A549 (cell line): Measurements from ENCODE around the gene LAMA1. TPM values are rescaled to one million over a fixed set of nuclear protein-coding genes. Genes with fewer than 3 reads are reported as not detected.

ENCODE experiments used
- ATAC-seq, 2 experiments: fragments of 200-7000 bp in 1 of 2; fragments of >200 bp in 1 of 2; cut with Nextera tagmentation in 1 of 2; cut with Tn5 transposase in 1 of 2; 3 replicates each; pipeline versions ENCODE4 v1.8.0 to v1.9.1; 2018 to 2020; ENCODE audit warnings: mild to moderate bottlenecking in 1 of 2, moderate library complexity in 1 of 2
- CTCF ChIA-PET: fragments of 300-600 bp; sonication (Branson Sonifier 250); formaldehyde crosslinking; extraction: SDS; loops from one replicate; lab custom pipeline; 2021; ENCODE audit warnings: antibody characterized with exemption, inconsistent platforms; lab: Yijun Ruan, JAX
- POLR2A ChIA-PET: fragments of 350-600 bp; formaldehyde crosslinking; extraction: SDS; loops from one replicate; lab custom pipeline; 2021; ENCODE audit warnings: antibody characterized with exemption, inconsistent platforms; lab: Yijun Ruan, JAX
- DNase-seq, 2 experiments: peaks; one replicate each; pipeline versions ENCODE4 v3.0.0 to v3.0.0-alpha.2; 2011 to 2016; ENCODE audit warnings: low read depth in 1 of 2, low spot score in 1 of 2
- FAIRE-seq: peaks from 2 replicates; lab custom pipeline; 2011; peaks lifted over from hg19 to GRCh38; lab: Jason Lieb, UNC
- H3K27ac ChIP-seq, 2 experiments: fragments of >200 bp; sonication (Bioruptor Twin); formaldehyde crosslinking; 3 replicates each; pipeline ENCODE4 v1.5.1; 2016 to 2017
- H3K4me1 ChIP-seq: fragments of >200 bp; sonication (Bioruptor Twin); formaldehyde crosslinking; 3 replicates; pipeline ENCODE4 v1.6.1; 2016
- H3K4me2 ChIP-seq: fragments of >200 bp; sonication (Bioruptor Twin); formaldehyde crosslinking; 3 replicates; pipeline ENCODE4 v1.6.1; 2016
- H3K4me3 ChIP-seq: fragments of >200 bp; sonication (Bioruptor Twin); formaldehyde crosslinking; 3 replicates; pipeline ENCODE4 v1.5.1; 2016
- H3K9me3 ChIP-seq: fragments of >200 bp; sonication (Bioruptor Twin); formaldehyde crosslinking; 3 replicates; pipeline ENCODE4 v1.6.1; 2016
- BHLHE40 ChIP-seq: IDR thresholded peaks from 2 replicates; pipeline ENCODE4 v1.6.1; 2012; ENCODE audit warnings: low read depth, low read length, inconsistent platforms
- CBX2 ChIP-seq: fragments of 200-600 bp; sonication (generic); IDR thresholded peaks from 2 replicates; pipeline ENCODE4 v1.6.1; 2016; ENCODE audit warnings: low read depth, mild to moderate bottlenecking, borderline replicate concordance
- CBX8 ChIP-seq: fragments of 200-600 bp; sonication (generic); IDR thresholded peaks from 2 replicates; pipeline ENCODE4 v1.6.1; 2016
- CEBPB ChIP-seq, 2 experiments: fragments of >200 bp in 1 of 2; sonication (Bioruptor Twin) in 1 of 2; formaldehyde crosslinking in 1 of 2; IDR thresholded peaks; 2 replicates each; pipeline ENCODE4 v1.6.1; 2012 to 2016
- CHD2 ChIP-seq: fragments of 150-350 bp; IDR thresholded peaks from 2 replicates; pipeline ENCODE4 v1.6.1; 2014; ENCODE audit warnings: low read length; ENCODE audit not compliant: partially characterized antibody
- EHMT2 ChIP-seq: fragments of 200-600 bp; sonication (generic); IDR thresholded peaks from 2 replicates; pipeline ENCODE4 v1.6.1; 2016; ENCODE audit warnings: antibody characterized with exemption, low read depth, mild to moderate bottlenecking, moderate library complexity
- EP300 ChIP-seq, 2 experiments: fragments of >200 bp; sonication (Bioruptor Twin); formaldehyde crosslinking; IDR thresholded peaks; 2 replicates in 1 of 2; 3 replicates in 1 of 2; pipeline ENCODE4 v1.6.1; 2016 to 2017
- ESRRA ChIP-seq: fragments of 150-350 bp; IDR thresholded peaks from 2 replicates; pipeline ENCODE4 v1.6.1; 2014; ENCODE audit warnings: mild to moderate bottlenecking, low read length, borderline replicate concordance
- FOSB ChIP-seq: fragments of 250-450 bp; sonication (Bioruptor Pico); IDR thresholded peaks from 2 replicates; pipeline ENCODE4 v1.5.0; 2020; ENCODE audit warnings: mild to moderate bottlenecking, moderate library complexity
- FOSL2 ChIP-seq, 2 experiments: fragments of 450-650 bp in 1 of 2; fragments of >200 bp in 1 of 2; sonication (Bioruptor Twin) in 1 of 2; formaldehyde crosslinking; IDR thresholded peaks; 2 replicates each; pipeline versions ENCODE4 v1.5.0 to v1.6.1; 2016 to 2020; ENCODE audit warnings: mild to moderate bottlenecking in 1 of 2, moderate library complexity in 1 of 2
- FOXS1 ChIP-seq: fragments of 250-450 bp; sonication (Bioruptor Pico); IDR thresholded peaks from 2 replicates; pipeline ENCODE4 v1.5.0; 2020; ENCODE audit warnings: mild to moderate bottlenecking, moderate library complexity
- HEYL ChIP-seq: fragments of 250-450 bp; sonication (Bioruptor Pico); IDR thresholded peaks from 2 replicates; pipeline ENCODE4 v1.8.0; 2021; ENCODE audit warnings: mild to moderate bottlenecking, moderate library complexity
- HOXA7 ChIP-seq: fragments of 250-450 bp; sonication (Bioruptor Pico); IDR thresholded peaks from 2 replicates; pipeline ENCODE4 v1.5.0; 2020; ENCODE audit warnings: mild to moderate bottlenecking, moderate library complexity
- HOXB5 ChIP-seq: fragments of 250-450 bp; sonication (Bioruptor Pico); IDR thresholded peaks from 2 replicates; pipeline ENCODE4 v1.5.0; 2020; ENCODE audit warnings: mild to moderate bottlenecking, moderate library complexity
- JUN ChIP-seq, 2 experiments: fragments of >200 bp; sonication (Bioruptor Twin); formaldehyde crosslinking; IDR thresholded peaks; 2 replicates in 1 of 2; 3 replicates in 1 of 2; pipeline ENCODE4 v1.6.1; 2016 to 2017
- KDM1A ChIP-seq: fragments of 200-600 bp; sonication (generic); IDR thresholded peaks from 2 replicates; pipeline ENCODE4 v1.6.1; 2016; ENCODE audit warnings: low read depth, mild to moderate bottlenecking
- KDM5A ChIP-seq: fragments of 200-600 bp; sonication (generic); IDR thresholded peaks from 2 replicates; pipeline ENCODE4 v1.6.1; 2016; ENCODE audit warnings: antibody characterized with exemption, mild to moderate bottlenecking
- MYC ChIP-seq: IDR thresholded peaks from 2 replicates; pipeline ENCODE4 v1.6.1; 2012; ENCODE audit warnings: mild to moderate bottlenecking, inconsistent platforms, low read length, improper control_type of control experiment, borderline replicate concordance
- NFE2L2 ChIP-seq: fragments of 150-350 bp; conservative IDR thresholded peaks from 2 replicates; pipeline ENCODE4 v1.6.1; 2014; ENCODE audit warnings: low read length
- POLR2A ChIP-seq: IDR thresholded peaks from 2 replicates; pipeline ENCODE4 v1.6.1; 2012; ENCODE audit warnings: mild to moderate bottlenecking, low read length
- RAD21 ChIP-seq, 2 experiments: fragments of >200 bp in 1 of 2; sonication (Bioruptor Twin) in 1 of 2; formaldehyde crosslinking in 1 of 2; IDR thresholded peaks in 1 of 2; conservative IDR thresholded peaks in 1 of 2; 2 replicates in 1 of 2; 3 replicates in 1 of 2; pipeline ENCODE4 v1.6.1; 2012 to 2018; ENCODE audit warnings: inconsistent platforms in 1 of 2
- RCOR1 ChIP-seq: fragments of 150-350 bp; IDR thresholded peaks from 2 replicates; pipeline ENCODE4 v1.6.1; 2014; ENCODE audit warnings: antibody characterized with exemption, low read length, low read depth
- SMC3 ChIP-seq: fragments of >200 bp; sonication (Bioruptor Twin); formaldehyde crosslinking; IDR thresholded peaks from 3 replicates; pipeline ENCODE4 v1.6.1; 2018; ENCODE audit warnings: inconsistent platforms
- TP53 ChIP-seq: fragments of 250-450 bp; sonication (Bioruptor Pico); IDR thresholded peaks from 2 replicates; pipeline ENCODE4 v1.5.0; 2021; ENCODE audit warnings: mild to moderate bottlenecking, moderate library complexity
- ZC3H11A ChIP-seq: fragments of 450-650 bp; IDR thresholded peaks from 2 replicates; pipeline ENCODE4 v1.6.1; 2014; ENCODE audit warnings: antibody characterized with exemption, mild to moderate bottlenecking
- ZSCAN20 ChIP-seq: fragments of 250-450 bp; sonication (Bioruptor Pico); IDR thresholded peaks from 2 replicates; pipeline ENCODE4 v1.8.0; 2022; ENCODE audit warnings: mild to moderate bottlenecking, moderate library complexity
- WGBS: methylation state at CpG from one replicate; pipeline ENCODE4 v1.1.6; 2017; ENCODE audit errors: missing lambda C conversion rate; 5-methylcytosine and 5-hydroxymethylcytosine counted together
- polyA plus RNA-seq, 4 experiments: library from polyadenylated mRNA; depleted of rRNA in 3 of 4; stranded (reverse); fragments of >200 nt; fragmentation: RNase III in 1 of 4; extraction: RNeasy Plus Mini Kit Qiagen cat#74134 plus additional on column Dnase treatment in 1 of 4; gene quantifications; 2 replicates in 3 of 4; 3 replicates in 1 of 4; pipeline ENCODE4 v1.2.3, GENCODE V29; 2011 to 2017
- TF ChIP-seq, protein P1 (sequence below): IDR thresholded peaks from 2 replicates; pipeline ENCODE4 v1.6.1; 2012
- TF ChIP-seq, protein P2 (sequence below): fragments of 250-450 bp; sonication (Bioruptor Pico); IDR thresholded peaks from 2 replicates; pipeline ENCODE4 v1.5.0; 2020; ENCODE audit warnings: low read depth, mild to moderate bottlenecking, moderate library complexity
- TF ChIP-seq, protein P3 (sequence below): fragments of >200 bp; sonication (Bioruptor Twin); formaldehyde crosslinking; IDR thresholded peaks from 2 replicates; pipeline ENCODE4 v1.6.1; 2016
- TF ChIP-seq, protein P4 (sequence below): fragments of 150-350 bp; IDR thresholded peaks from 2 replicates; pipeline ENCODE4 v1.6.1; 2014; ENCODE audit warnings: low read depth, mild to moderate bottlenecking, low read length

The LAMA1 gene
- polyA plus RNA-seq, 2 of the 4 experiments (the other 2 are of a cell fraction): 0.05 to 0.06 TPM

DNA sequence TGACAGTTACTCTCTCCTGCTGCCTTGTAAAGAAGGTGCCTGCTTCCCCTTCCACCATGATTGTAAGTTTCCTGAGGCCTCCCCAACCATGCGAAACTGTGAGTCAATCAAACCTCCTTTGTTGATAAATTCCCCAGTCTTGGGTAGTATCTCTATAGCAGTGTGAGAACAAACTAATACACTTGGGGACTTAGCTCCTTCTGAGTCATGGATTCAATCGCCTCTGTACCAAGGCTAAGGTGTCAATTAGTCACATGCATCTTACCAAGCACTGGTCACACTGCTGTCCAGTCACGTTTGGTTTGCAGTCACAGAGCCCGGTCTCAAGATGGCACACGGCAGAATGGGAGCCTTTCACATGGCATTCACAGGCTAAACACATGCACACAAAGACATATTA, 100.6 kb downstream of the LAMA1 start (continued):
- TF ChIP-seq BHLHE40: no peak
- TF ChIP-seq FOXS1 (CRISPR knock-in tag): no peak

DNA sequence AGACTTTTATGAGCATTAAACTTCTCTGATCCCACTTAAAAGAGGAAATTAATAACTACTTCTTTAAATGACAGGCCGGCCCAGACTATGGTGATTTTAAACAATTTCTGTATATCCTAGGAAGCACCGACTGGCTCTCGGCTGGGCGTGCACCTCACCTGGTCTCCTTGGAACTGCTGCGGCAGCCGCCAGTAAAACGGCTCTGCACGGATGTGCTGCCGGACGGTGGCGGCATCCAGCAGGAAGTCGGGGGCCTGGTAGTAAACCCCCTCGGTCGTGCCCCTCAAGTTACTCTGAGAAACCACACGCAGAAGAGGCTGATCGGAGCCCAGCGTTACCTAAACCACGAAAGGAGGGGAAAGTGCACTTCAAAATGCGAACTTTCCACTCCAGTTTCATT, 106.5 kb downstream of the LAMA1 start:
- no peak overlapping the region for H3K27ac ChIP-seq
- TF ChIP-seq SMC3 (no peak), CBX2 (no peak), ZSCAN20 (CRISPR knock-in tag) (no peak), KDM5A (no peak), RCOR1 (no peak), EP300 (IDR thresholded peaks at IDR 0.05) (no peak), POLR2A (no peak), HEYL (CRISPR knock-in tag) (no peak), TP53 (no peak), CEBPB (IDR thresholded peaks at IDR 0.05) (no peak), ESRRA (no peak), FOSL2 (IDR thresholded peaks at IDR 0.05) (no peak), FOSL2 (CRISPR knock-in tag; IDR thresholded peaks at IDR 0.05) (no peak), CBX8 (no peak)
- TF ChIP-seq, protein P1, sequence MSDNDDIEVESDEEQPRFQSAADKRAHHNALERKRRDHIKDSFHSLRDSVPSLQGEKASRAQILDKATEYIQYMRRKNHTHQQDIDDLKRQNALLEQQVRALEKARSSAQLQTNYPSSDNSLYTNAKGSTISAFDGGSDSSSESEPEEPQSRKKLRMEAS: no peak
- TF ChIP-seq, protein P2, sequence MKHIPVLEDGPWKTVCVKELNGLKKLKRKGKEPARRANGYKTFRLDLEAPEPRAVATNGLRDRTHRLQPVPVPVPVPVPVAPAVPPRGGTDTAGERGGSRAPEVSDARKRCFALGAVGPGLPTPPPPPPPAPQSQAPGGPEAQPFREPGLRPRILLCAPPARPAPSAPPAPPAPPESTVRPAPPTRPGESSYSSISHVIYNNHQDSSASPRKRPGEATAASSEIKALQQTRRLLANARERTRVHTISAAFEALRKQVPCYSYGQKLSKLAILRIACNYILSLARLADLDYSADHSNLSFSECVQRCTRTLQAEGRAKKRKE: no peak
- FAIRE-seq (no peak), DNase-seq (no peak), ATAC-seq (no peak)
- ChIA-PET CTCF (interaction anchor here (0.9 kb wide), 1 partner anchor 11 kb away, joined by 3 read pairs; no protein-coding TSS in a partner anchor), POLR2A (no interaction called here)
- H3K4me2 ChIP-seq: no peak overlapping the region
- no peak overlapping the region for H3K4me3 ChIP-seq
- WGBS: 65% methylated on average over 19 of the region's 19 CpGs
- no peaks in the 10 kb centered on the region for H3K4me1 ChIP-seq
- H3K9me3 ChIP-seq: no peaks in the 10 kb centered on the region

DNA sequence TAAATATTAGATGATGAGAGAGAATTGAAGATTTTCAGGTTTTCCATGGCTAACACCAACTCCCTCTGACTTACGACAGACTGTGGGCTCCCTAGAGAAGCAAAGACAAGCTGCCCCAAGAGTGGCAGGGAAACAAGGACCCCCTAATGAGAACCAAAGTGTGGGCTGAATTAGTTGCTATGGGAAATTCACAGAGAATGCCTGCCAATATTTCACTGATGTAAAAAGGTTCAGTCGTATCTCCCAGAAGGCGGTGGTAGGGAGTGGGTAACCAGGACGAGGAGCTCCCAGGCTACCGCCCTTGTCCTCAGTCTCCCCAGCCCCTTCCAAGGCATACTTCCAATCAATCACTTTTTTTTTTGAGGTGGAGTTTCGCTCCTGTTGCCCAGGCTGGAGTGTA, 113.6 kb downstream of the LAMA1 start:
- FAIRE-seq (no peak), ATAC-seq (no peak), DNase-seq (no peak)
- CTCF ChIA-PET: no interaction called here
- H3K4me1 ChIP-seq: no peaks in the 10 kb centered on the region
- H3K4me2 ChIP-seq: no peak overlapping the region
- TF ChIP-seq RAD21 (conservative IDR thresholded peaks at IDR 0.05 in 1 of 2, IDR thresholded peaks at IDR 0.05 in 1 of 2) (no peak), CHD2 (no peak), ZC3H11A (no peak), HEYL (CRISPR knock-in tag) (no peak), HOXB5 (CRISPR knock-in tag) (no peak), EHMT2 (no peak), FOSB (CRISPR knock-in tag) (no peak), KDM5A (no peak), JUN (IDR thresholded peaks at IDR 0.05) (no peak), HOXA7 (CRISPR knock-in tag) (no peak)
- H3K4me3 ChIP-seq: no peak overlapping the region
- POLR2A ChIA-PET: no interaction called here
- 60% methylated on average over 6 of the region's 6 CpGs for WGBS
- H3K9me3 ChIP-seq: no peaks in the 10 kb centered on the region
- H3K27ac ChIP-seq: no peak overlapping the region

DNA sequence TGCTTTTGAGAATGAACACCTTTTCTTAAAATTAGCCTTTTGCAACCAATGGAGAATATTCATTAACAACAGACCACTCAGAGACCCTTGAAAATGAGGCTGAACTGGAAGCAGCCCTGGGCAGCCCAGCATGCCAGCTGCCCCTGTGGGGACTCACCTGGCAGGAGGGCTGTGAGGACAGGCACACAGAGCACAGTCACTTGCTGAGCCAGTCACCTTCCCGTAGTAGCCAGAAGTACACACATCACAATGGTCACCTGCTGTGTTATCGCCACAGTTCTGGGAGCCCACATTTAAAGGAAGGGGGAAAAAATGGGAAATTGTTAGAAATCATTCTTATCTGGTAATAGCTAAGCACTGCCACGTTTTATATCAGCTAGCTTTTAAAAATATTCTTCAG, 115.5 kb downstream of the LAMA1 start:
- H3K4me2 ChIP-seq: no peak overlapping the region
- no peak for ATAC-seq
- H3K4me1 ChIP-seq: no peaks in the 10 kb centered on the region
- TF ChIP-seq, protein P3, sequence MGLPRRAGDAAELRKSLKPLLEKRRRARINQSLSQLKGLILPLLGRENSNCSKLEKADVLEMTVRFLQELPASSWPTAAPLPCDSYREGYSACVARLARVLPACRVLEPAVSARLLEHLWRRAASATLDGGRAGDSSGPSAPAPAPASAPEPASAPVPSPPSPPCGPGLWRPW: no peak
- TF ChIP-seq HEYL (CRISPR knock-in tag) (no peak), TP53 (no peak), RCOR1 (no peak), KDM1A (no peak), RAD21 (conservative IDR thresholded peaks at IDR 0.05 in 1 of 2, IDR thresholded peaks at IDR 0.05 in 1 of 2) (no peak), MYC (no peak), NFE2L2 (no peak)
- TF ChIP-seq, protein P4, sequence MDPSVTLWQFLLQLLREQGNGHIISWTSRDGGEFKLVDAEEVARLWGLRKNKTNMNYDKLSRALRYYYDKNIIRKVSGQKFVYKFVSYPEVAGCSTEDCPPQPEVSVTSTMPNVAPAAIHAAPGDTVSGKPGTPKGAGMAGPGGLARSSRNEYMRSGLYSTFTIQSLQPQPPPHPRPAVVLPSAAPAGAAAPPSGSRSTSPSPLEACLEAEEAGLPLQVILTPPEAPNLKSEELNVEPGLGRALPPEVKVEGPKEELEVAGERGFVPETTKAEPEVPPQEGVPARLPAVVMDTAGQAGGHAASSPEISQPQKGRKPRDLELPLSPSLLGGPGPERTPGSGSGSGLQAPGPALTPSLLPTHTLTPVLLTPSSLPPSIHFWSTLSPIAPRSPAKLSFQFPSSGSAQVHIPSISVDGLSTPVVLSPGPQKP: no peak
- TF ChIP-seq, protein P1: no peak
- CTCF ChIA-PET: interaction anchor here (1.0 to 1.1 kb wide), 2 partner anchors 80 to 82 kb away, joined by 3 to 6 read pairs; no protein-coding TSS in a partner anchor
- FAIRE-seq: no peak
- 19% methylated on average over 3 of the region's 3 CpGs for WGBS
- no peak overlapping the region for H3K4me3 ChIP-seq
- H3K27ac ChIP-seq: no peak overlapping the region
- DNase-seq: no peak
- no peaks in the 10 kb centered on the region for H3K9me3 ChIP-seq
- POLR2A ChIA-PET: no interaction called here
